HepG2 (cell line): Measurements from ENCODE around the gene TSHZ2. TPM values are rescaled to one million over a fixed set of nuclear protein-coding genes. Genes with fewer than 3 reads are reported as not detected.
A peak's percentile ranks its signal among the peaks of the same experiment; 100 is the strongest.

Experiments used
- ATAC-seq: fragments of 200-7000 bp; cut with Tn5 transposase; 3 replicates; pipeline ENCODE4 v1.9.1; 2020; ENCODE audit warnings: mild to moderate bottlenecking, moderate library complexity
- BruUV-seq: library from RNA; stranded (reverse); fragments of 400-500 nt; replicated peaks from 2 replicates; lab custom pipeline; 2021; lab: Mats Ljungman, UMichigan
- CTCF ChIA-PET: fragments of 300-600 bp; formaldehyde crosslinking; extraction: SDS; loops from one replicate; lab custom pipeline; 2021; ENCODE audit warnings: low total read pairs, inconsistent platforms, low intra/inter-chr PET ratio; lab: Yijun Ruan, JAX
- POLR2A ChIA-PET: fragments of 350-600 bp; sonication (Branson Sonifier 250); formaldehyde crosslinking; loops from one replicate; lab custom pipeline; 2020; ENCODE audit warnings: antibody characterized with exemption, inconsistent platforms; lab: Yijun Ruan, JAX
- DNase-seq: peaks from one replicate; pipeline ENCODE4 v3.0.0-alpha.2; 2015; ENCODE audit warnings: low spot score
- FAIRE-seq: peaks from 3 replicates; lab custom pipeline; 2011; peaks lifted over from hg19 to GRCh38; lab: Jason Lieb, UNC
- H2AFZ ChIP-seq: one replicate; pipeline ENCODE4 v1.6.1; 2011; ENCODE audit warnings: low read length, inconsistent platforms
- H3K27ac ChIP-seq: fragments of 300-600 bp; 3 replicates; pipeline ENCODE4 v1.8.0; 2011; ENCODE audit warnings: mixed run types, mild to moderate bottlenecking, mixed read lengths, low read length, inconsistent platforms; ENCODE audit not compliant: insufficient read depth; ENCODE audit errors: extremely low read length
- H3K27me3 ChIP-seq, 2 experiments: fragments of 200-600 bp in 1 of 2; 2 replicates in 1 of 2; 3 replicates in 1 of 2; pipeline versions ENCODE4 v1.6.0 to v1.8.0; 2011; ENCODE audit warnings: low read length in 2 of 2, mild to moderate bottlenecking in 2 of 2, moderate library complexity in 2 of 2, inconsistent platforms in 1 of 2; ENCODE audit not compliant: insufficient read depth in 2 of 2, control insufficient read depth in 1 of 2
- H3K36me3 ChIP-seq, 2 experiments: fragments of 200-600 bp in 1 of 2; replicated peaks in 1 of 2; 2 replicates in 1 of 2; 3 replicates in 1 of 2; pipeline versions ENCODE4 v1.5.1 to v1.8.0; 2011; ENCODE audit warnings: low read length in 2 of 2, inconsistent platforms in 1 of 2; ENCODE audit not compliant: insufficient read depth in 2 of 2, control insufficient read depth in 1 of 2
- H3K4me1 ChIP-seq: 2 replicates; pipeline ENCODE4 v1.5.1; 2012; ENCODE audit warnings: low read length, inconsistent platforms; ENCODE audit not compliant: insufficient read depth
- H3K4me2 ChIP-seq: 2 replicates; pipeline ENCODE4 v1.6.0; 2011; ENCODE audit warnings: low read depth, low read length, inconsistent platforms
- H3K4me3 ChIP-seq, 3 experiments: fragments of 200-600 bp in 1 of 3; sonication (generic), shearing (Covaris generic) in 1 of 3; replicated peaks in 1 of 3; 2 replicates each; pipeline ENCODE4 v1.5.1; 2011 to 2016; ENCODE audit warnings: low read length in 3 of 3, inconsistent platforms in 2 of 3, low read depth in 2 of 3, mild to moderate bottlenecking in 2 of 3, control low read depth in 1 of 3, mixed read lengths in 1 of 3; ENCODE audit not compliant: insufficient read depth in 1 of 3
- H3K79me2 ChIP-seq: one replicate; pipeline ENCODE4 v1.6.1; 2011; ENCODE audit warnings: low read length, inconsistent platforms; ENCODE audit not compliant: insufficient read depth
- H3K9ac ChIP-seq: 2 replicates; pipeline ENCODE4 v1.6.0; 2011; ENCODE audit warnings: mild to moderate bottlenecking, low read depth, low read length, inconsistent platforms; ENCODE audit not compliant: insufficient read depth
- H3K9me3 ChIP-seq: 2 replicates; pipeline ENCODE4 v1.5.1; 2012; ENCODE audit warnings: mild to moderate bottlenecking, low read length
- H4K20me1 ChIP-seq: 2 replicates; pipeline ENCODE4 v1.6.0; 2011; ENCODE audit warnings: inconsistent platforms, mild to moderate bottlenecking, low read length, moderate library complexity; ENCODE audit not compliant: insufficient read depth
- ZBTB40 ChIP-seq, 2 experiments: fragments of 450-650 bp in 1 of 2; sonication (generic) in 1 of 2; formaldehyde crosslinking in 1 of 2; IDR thresholded peaks; 2 replicates each; pipeline versions ENCODE4 v1.6.1 to v1.8.0; 2016 to 2022; ENCODE audit warnings: antibody characterized with exemption in 1 of 2, mild to moderate bottlenecking in 1 of 2, missing genetic modification reagents in 1 of 2
- ZNF629 ChIP-seq: sonication (generic); formaldehyde crosslinking; conservative IDR thresholded peaks from 2 replicates; pipeline ENCODE4 v1.5.0; 2020; ENCODE audit warnings: missing genetic modification reagents
- WGBS: methylation state at CpG from one replicate; pipeline ENCODE4 v1.1.6; 2017; ENCODE audit warnings: low lambda C conversion rate; 5-methylcytosine and 5-hydroxymethylcytosine counted together
- in situ Hi-C: cut with HindIII; loops from 2 replicates; pipeline ENCODE4 v1.10.0; 2017; ENCODE audit warnings: low pct_unique_long_range_greater_than_20kb; ENCODE audit not compliant: extremely low pct_ligation_motif_present
- intact Hi-C: fragments of 100-400 bp; cut with micrococcal nuclease; formaldehyde crosslinking; loops from one replicate; pipeline ENCODE4 v1.10.0; 2022; ENCODE audit not compliant: unreplicated experiment
- polyA plus RNA-seq, 8 experiments: library from polyadenylated mRNA; depleted of rRNA in 3 of 8; stranded (reverse) in 7 of 8; unstranded in 1 of 8; fragments of >200 nt; fragmentation: Illumina TruSeq in 4 of 8; extraction: Trizol in 4 of 8; gene quantifications; 2 replicates each; pipeline versions ENCODE4 v1.2.1 to v1.2.3, GENCODE V29; 2011 to 2016; ENCODE audit warnings: low read depth in 4 of 8, missing spikeins in 1 of 8, mixed read lengths in 1 of 8; ENCODE audit not compliant: insufficient read depth in 1 of 8
- total RNA-seq, 5 experiments: library from RNA; depleted of rRNA; stranded (reverse); fragments of >200 nt; fragmentation: Illumina TruSeq; extraction: Trizol; gene quantifications; 2 replicates each; pipeline ENCODE4 v1.2.3, GENCODE V29; 2016; ENCODE audit warnings: low read depth in 1 of 5

The TSHZ2 gene
- total and polyA plus RNA-seq, 2 of the 13 experiments (the other 11 are each of a cell fraction or from before 2014, with no cell fraction given): 0.01 TPM; not detected in 1

GRCh38 chr20:53074811-53075314, 102.7 kb downstream of the TSHZ2 start:
- 0 out of 5 replicates have a peak, but pooled peaks cover 0 to 6% of the 10 kb centered on the region in 2 experiments for H3K27me3 ChIP-seq
- no peaks in the 10 kb centered on the region for H3K79me2 ChIP-seq
- no peak for TF ChIP-seq ZBTB40 (IDR thresholded peaks at IDR 0.05)
- TF ChIP-seq ZBTB40 (CRISPR knock-in tag; IDR thresholded peaks at IDR 0.05): no peak
- peak; percentile 78 for TF ChIP-seq ZNF629 (CRISPR knock-in tag)
- no peak overlapping the region for H3K4me3 ChIP-seq
- no peaks in the 10 kb centered on the region for H3K9me3 ChIP-seq
- no peaks in the 10 kb centered on the region for H4K20me1 ChIP-seq
- in situ Hi-C loops: loop anchor here (25.0 kb wide), 1 partner anchor 1137 kb away; the partner anchor contains the start of gene PFDN4
- intact Hi-C loops: no loop called here
- ChIA-PET POLR2A (no interaction called here), CTCF (no interaction called here)
- WGBS: 56% methylated on average over 4 of the region's 4 CpGs
- H2AFZ ChIP-seq: no peak overlapping the region
- ATAC-seq (no peak), DNase-seq (no peak), FAIRE-seq (no peak)
- H3K27ac ChIP-seq: no peak overlapping the region
- H3K36me3 ChIP-seq: no peaks in the 10 kb centered on the region
- no peak overlapping the region for H3K9ac ChIP-seq
- H3K4me1 ChIP-seq: peaks cover 45% of the 10 kb centered on the region
- no peak overlapping the region for H3K4me2 ChIP-seq
- no TSS peak for BruUV-seq
